Measurements from ENCODE around the gene CLTB. TPM values are rescaled to one million over a fixed set of nuclear protein-coding genes. Genes with fewer than 3 reads are reported as not detected.

The CLTB gene
- total and polyA plus RNA-seq, 10 donors = 51.9 to 98.4 (median 63.9) TPM

DNA sequence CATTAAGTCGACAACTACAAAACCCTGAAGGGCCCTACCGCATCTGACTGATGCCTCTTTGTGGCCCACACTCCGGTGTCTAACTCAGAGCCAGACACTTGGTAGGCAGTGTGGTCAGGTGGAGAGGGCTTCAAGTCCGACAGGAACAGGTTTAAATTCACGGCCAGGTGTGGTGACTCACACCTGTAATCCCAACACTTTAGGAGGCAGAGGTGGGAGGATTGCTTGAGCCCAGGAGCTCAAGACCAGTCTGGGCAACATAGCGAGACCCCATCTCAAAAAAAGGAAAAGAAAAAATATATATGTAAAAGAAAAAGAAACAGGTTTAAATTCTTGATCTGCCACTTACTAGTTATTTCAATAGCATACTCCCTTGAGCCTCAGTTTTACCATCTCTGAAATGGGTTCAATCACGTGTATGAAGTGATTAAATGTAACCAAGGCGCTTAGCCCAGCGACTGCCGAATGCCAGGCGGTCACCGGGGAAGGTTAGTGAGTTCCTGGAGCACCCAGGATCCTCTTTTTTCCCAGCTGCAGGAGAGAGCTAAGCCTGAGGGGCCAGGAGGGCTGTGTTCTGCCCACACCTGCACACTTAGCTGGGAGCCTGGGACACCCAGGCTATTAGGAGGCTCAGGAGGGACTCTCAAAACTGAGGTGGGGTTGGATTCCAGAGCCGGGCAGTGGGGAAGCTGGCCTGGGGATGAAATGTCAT, 943 bp downstream of the CLTB start:
- WGBS, 5 donors = 68 to 83% (median 77%) methylated on average over 13 of the region's 13 CpGs
- peak overlapping the region; percentile 65 to 91 (median 86) for H3K4me3 ChIP-seq
- TF ChIP-seq POLR2A (IDR thresholded peaks at IDR 0.05) (no peak), POLR2AphosphoS5 (IDR thresholded peaks at IDR 0.05) (no peak)
- TF ChIP-seq, protein P1, sequence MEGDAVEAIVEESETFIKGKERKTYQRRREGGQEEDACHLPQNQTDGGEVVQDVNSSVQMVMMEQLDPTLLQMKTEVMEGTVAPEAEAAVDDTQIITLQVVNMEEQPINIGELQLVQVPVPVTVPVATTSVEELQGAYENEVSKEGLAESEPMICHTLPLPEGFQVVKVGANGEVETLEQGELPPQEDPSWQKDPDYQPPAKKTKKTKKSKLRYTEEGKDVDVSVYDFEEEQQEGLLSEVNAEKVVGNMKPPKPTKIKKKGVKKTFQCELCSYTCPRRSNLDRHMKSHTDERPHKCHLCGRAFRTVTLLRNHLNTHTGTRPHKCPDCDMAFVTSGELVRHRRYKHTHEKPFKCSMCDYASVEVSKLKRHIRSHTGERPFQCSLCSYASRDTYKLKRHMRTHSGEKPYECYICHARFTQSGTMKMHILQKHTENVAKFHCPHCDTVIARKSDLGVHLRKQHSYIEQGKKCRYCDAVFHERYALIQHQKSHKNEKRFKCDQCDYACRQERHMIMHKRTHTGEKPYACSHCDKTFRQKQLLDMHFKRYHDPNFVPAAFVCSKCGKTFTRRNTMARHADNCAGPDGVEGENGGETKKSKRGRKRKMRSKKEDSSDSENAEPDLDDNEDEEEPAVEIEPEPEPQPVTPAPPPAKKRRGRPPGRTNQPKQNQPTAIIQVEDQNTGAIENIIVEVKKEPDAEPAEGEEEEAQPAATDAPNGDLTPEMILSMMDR (IDR thresholded peaks at IDR 0.05 in 8 of 11, conservative IDR thresholded peaks at IDR 0.05 in 3 of 11) = no peak
- peaks cover 0 to 6% (median 0%) of the 10 kb centered on the region in 6 donors for H3K36me3 ChIP-seq
- peak overlapping the region; percentile 78 to 94 (median 88) for H3K27ac ChIP-seq
- H3K9me3 ChIP-seq = no peaks in the 10 kb centered on the region
- peaks cover 14 to 67% (median 43%) of the 10 kb centered on the region in 6 donors for H3K4me1 ChIP-seq
- DNase-seq = no peak
- intact Hi-C loops (cut with DNase I; ENCODE audit: low total_unique reads) = no loop called here
- H3K27me3 ChIP-seq (replicated peaks in 1 of 7) = no peaks in the 10 kb centered on the region

DNA sequence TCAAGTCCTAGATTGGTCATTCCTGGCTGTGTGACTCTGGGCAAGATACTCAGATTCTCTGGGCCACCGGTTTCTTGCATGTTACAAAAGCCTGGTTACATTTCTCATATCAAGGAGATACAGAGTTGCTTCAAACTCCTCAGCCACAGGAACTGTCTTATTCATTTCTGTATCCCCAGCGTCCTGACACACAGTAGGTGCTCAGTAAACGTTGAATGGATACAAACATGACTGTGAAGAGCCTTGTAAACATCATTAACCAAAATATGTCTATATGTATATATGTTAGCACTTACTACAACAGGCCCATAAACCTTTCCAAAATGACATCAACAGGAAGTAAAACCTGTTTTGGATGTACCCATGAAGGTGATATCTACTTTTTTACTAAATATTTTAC, 1.6 kb downstream of the CLTB start:
- Histone ChIP-seq H3K36me3 (peaks cover 0 to 13% (median 5%) of the 10 kb centered on the region in 6 donors), H3K27ac (peak overlapping the region in 2 of 8 donors; percentile 23 to 34), H3K4me3 (peak overlapping the region in 3 of 8 donors; percentile 65 to 91 (median 86)), H3K27me3 (replicated peaks in 1 of 7) (no peaks in the 10 kb centered on the region), H3K4me1 (peaks cover 14 to 67% (median 43%) of the 10 kb centered on the region in 6 donors), H3K9me3 (no peaks in the 10 kb centered on the region)
- intact Hi-C loops (cut with DNase I; ENCODE audit: low total_unique reads) = no loop called here
- WGBS, 5 donors = 66 to 77% (median 75%) methylated on average over 3 of the region's 3 CpGs
- no peak for DNase-seq
- TF ChIP-seq POLR2A (IDR thresholded peaks at IDR 0.05) = no peak
- TF ChIP-seq POLR2AphosphoS5 (IDR thresholded peaks at IDR 0.05) = no peak
- TF ChIP-seq, protein P1 (IDR thresholded peaks at IDR 0.05 in 8 of 11, conservative IDR thresholded peaks at IDR 0.05 in 3 of 11) = no peak

DNA sequence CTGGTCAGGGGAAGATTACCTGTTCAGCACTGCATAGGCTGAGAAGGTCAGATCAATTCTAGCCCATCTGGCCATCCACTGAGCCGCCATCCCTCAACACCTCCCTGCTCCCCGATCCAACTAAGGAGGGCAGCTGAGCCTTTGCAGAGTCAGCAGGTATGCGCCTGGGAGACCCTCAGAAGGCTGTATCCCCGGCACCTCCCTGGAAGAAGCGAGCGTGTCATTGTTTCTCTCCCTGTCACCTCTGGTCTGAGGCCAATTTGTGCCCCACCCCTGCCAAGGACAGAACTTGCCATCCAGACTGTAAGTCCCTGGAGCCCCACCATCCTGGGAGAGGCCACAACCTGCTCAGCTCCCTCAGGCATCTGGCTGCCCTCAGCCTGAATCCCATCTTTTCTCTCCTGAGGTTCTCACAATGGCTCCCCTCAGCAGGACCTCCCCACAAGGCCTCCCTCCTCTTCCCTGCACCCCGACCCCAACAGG, 2.6 kb downstream of the CLTB start:
- WGBS, 5 donors = 77 to 95% (median 92%) methylated on average over 7 of the region's 7 CpGs

GRCh38 chr5:176413255-176413565, 3.1 kb downstream of the CLTB start:
- Histone ChIP-seq H3K4me1 (peaks cover 14 to 67% (median 43%) of the 10 kb centered on the region in 6 donors), H3K36me3 (peaks cover 0 to 28% (median 12%) of the 10 kb centered on the region in 6 donors), H3K4me3 (no peak overlapping the region), H3K27me3 (replicated peaks in 1 of 7) (no peaks in the 10 kb centered on the region), H3K27ac (peak overlapping the region in 2 of 8 donors; percentile 23 to 27), H3K9me3 (no peaks in the 10 kb centered on the region)
- intact Hi-C loops (cut with DNase I; ENCODE audit: low total_unique reads) = no loop called here
- no peak for TF ChIP-seq POLR2A (IDR thresholded peaks at IDR 0.05)
- TF ChIP-seq, protein P1 (IDR thresholded peaks at IDR 0.05 in 8 of 11, conservative IDR thresholded peaks at IDR 0.05 in 3 of 11) = no peak
- no peak for TF ChIP-seq POLR2AphosphoS5 (IDR thresholded peaks at IDR 0.05)
- 80 to 97% (median 87%) methylated on average over 2 of the region's 2 CpGs for WGBS, 5 donors
- DNase-seq = no peak

More for the DNA sequence above, 2.6 kb downstream of the CLTB start:
- no peaks in the 10 kb centered on the region for H3K27me3 ChIP-seq (replicated peaks in 1 of 7)
- intact Hi-C loops (cut with DNase I; ENCODE audit: low total_unique reads) = no loop called here
- peak overlapping the region in 2 of 8 donors; percentile 23 to 27 for H3K27ac ChIP-seq
- no peak overlapping the region for H3K4me3 ChIP-seq
- TF ChIP-seq, protein P1 (IDR thresholded peaks at IDR 0.05 in 8 of 11, conservative IDR thresholded peaks at IDR 0.05 in 3 of 11) = no peak
- TF ChIP-seq POLR2A (IDR thresholded peaks at IDR 0.05) (no peak), POLR2AphosphoS5 (IDR thresholded peaks at IDR 0.05) (no peak)
- no peak for DNase-seq
- peaks cover 14 to 67% (median 43%) of the 10 kb centered on the region in 6 donors for H3K4me1 ChIP-seq
- no peaks in the 10 kb centered on the region for H3K9me3 ChIP-seq
- peaks cover 0 to 22% (median 9%) of the 10 kb centered on the region in 6 donors for H3K36me3 ChIP-seq
